ENCODE measurements around the gene ATF4. TPM values are rescaled to one million over a fixed set of nuclear protein-coding genes. Genes with fewer than 3 reads are reported as not detected.

ATF4 gene
- total and polyA plus RNA-seq, 9 donors: 212 to 611 (median 252) TPM

DNA sequence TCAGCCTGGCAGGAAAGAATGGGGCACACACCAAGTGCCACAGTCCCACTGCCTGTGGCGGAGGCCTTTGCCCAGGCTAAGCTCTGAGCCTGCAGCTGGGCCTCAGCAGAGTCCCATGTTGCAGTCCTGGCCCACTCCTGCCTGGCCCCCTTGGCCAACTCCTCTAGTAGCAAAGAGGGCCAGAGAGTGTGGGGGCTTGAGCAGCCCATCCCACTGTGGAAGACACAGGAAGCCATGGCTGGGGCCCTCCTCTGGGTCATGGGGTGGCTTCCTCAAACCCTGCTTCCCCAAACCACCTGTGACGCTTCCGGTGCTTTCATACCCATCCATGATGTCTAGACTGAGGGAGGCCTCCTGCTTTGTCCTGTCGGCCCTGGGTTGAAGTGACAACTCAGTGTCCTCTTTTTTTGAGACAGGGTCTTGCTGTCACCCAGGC, 6.4 kb downstream of the ATF4 start:
- Histone ChIP-seq H3K36me3 (no peaks in the 10 kb centered on the region), H3K4me1 (ENCODE audit: insufficient read depth) (peaks cover 24% of the 10 kb centered on the region), H3K4me3 (no peak overlapping the region), H3K27me3 (no peaks in the 10 kb centered on the region), H3K27ac (no peak overlapping the region), H3K9me3 (no peaks in the 10 kb centered on the region)
- no peak for DNase-seq
- WGBS, 3 donors: 73 to 78% (median 76%) methylated on average over 4 of the region's 4 CpGs
- intact Hi-C loops (cut with DNase I): loop anchor here (5.0 to 10.0 kb wide), 7 partner anchors 122 to 662 kb away; partner anchors contain the start of genes RPL3 (in 2 of the 4), CBX7 (in 1 of the 4) and SYNGR1 (in 1 of the 4)
- TF ChIP-seq CTCF (IDR thresholded peaks at IDR 0.05): no peak

DNA sequence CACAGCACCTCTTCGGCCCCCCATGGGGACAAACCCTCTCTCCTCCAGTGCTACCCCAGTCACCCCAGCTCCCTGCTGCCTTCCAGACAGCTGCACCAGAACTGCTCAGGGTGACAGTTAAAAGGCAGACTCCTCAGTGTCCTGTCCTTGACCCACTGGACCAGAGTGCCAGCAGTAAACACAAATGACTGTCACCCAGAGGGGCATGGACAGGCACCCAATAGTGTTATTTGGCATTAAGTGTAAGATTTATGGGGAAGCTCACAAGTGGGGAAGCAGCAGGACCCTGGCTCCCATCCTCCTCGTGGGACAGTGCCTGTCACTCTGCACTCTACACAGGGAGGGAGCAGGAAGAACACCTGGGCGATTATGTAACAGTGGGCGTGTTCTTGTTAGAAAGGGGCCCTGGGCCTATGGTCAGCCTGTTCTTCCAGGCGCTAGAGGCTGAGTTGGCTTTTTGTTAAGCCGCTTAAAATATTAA, 7.2 kb downstream of the ATF4 start:
- TF ChIP-seq CTCF (IDR thresholded peaks at IDR 0.05): no peak
- TF ChIP-seq POLR2A (IDR thresholded peaks at IDR 0.05): no peak
- TF ChIP-seq EP300 (IDR thresholded peaks at IDR 0.05): no peak
- 40 to 58% (median 47%) methylated on average over 6 of the region's 6 CpGs for WGBS, 3 donors
- Histone ChIP-seq H3K4me1 (ENCODE audit: insufficient read depth) (peaks cover 23% of the 10 kb centered on the region), H3K4me3 (no peak overlapping the region), H3K27me3 (no peaks in the 10 kb centered on the region), H3K36me3 (no peaks in the 10 kb centered on the region), H3K9me3 (no peaks in the 10 kb centered on the region), H3K27ac (no peak overlapping the region)
- intact Hi-C loops (cut with DNase I): loop anchor here (5.0 to 10.0 kb wide), 7 partner anchors 123 to 663 kb away; partner anchors contain the start of genes RPL3 (in 2 of the 4), CBX7 (in 1 of the 4) and SYNGR1 (in 1 of the 4)
- peak in 1 of 5 donors; percentile 25 for DNase-seq

GRCh38 chr22:39528080-39528661, 7.8 kb downstream of the ATF4 start:
- H3K36me3 ChIP-seq: no peaks in the 10 kb centered on the region
- no peak overlapping the region for H3K27ac ChIP-seq
- TF ChIP-seq CTCF (IDR thresholded peaks at IDR 0.05): no peak
- TF ChIP-seq EP300 (IDR thresholded peaks at IDR 0.05): no peak
- no peak for TF ChIP-seq POLR2A (IDR thresholded peaks at IDR 0.05)
- no peak overlapping the region for H3K4me3 ChIP-seq
- intact Hi-C loops (cut with DNase I): loop anchor here (5.0 to 10.0 kb wide), 7 partner anchors 123 to 663 kb away; partner anchors contain the start of genes RPL3 (in 2 of the 4), CBX7 (in 1 of the 4) and SYNGR1 (in 1 of the 4)
- peaks cover 19% of the 10 kb centered on the region for H3K4me1 ChIP-seq (ENCODE audit: insufficient read depth)
- H3K9me3 ChIP-seq: no peaks in the 10 kb centered on the region
- 54 to 70% (median 59%) methylated on average over 11 to 12 of the region's 12 CpGs for WGBS, 3 donors
- H3K27me3 ChIP-seq: no peaks in the 10 kb centered on the region
- DNase-seq: peak in 2 of 5 donors; percentile 25 to 44

DNA sequence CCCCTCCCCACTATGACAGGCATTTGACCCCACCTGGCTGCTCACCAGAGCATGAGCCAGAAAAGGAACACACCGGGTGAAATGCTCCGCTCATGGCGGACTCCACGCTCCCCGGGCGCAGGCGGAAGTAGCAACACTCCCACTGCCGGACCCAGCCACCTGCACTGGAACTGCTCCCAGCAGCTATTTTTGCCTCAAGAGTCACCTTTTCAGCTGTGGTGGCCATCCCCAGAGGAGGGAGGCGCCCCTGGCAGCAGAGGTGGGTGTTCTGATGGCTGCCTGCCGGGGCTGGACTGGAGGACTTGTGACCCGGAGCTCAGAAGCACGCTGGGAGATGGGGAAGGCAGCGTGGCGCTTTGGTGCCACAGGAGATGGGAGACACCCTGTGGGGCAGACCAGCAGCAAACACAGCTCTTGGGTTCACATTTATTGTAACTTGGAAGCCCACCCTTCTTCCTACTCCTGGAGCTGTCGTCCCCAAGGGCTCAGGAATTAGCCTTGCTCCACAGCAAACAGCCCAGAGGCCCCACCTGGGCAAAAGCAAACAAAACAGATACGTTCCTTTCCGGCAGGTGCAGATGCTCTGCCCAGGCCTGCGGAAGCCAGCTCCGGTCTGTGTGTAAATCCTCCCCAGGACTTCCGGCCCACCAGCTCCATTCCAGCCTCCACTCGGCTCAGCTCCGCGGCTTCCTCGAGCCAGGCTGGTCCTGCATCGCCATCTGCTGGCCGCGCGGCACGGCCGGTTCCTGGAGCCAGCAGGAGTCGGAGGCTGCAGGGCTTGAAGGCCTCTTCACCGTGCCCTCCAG, 8.5 kb downstream of the ATF4 start:
- DNase-seq: peak; percentile 84 to 92 (median 91)
- no peaks in the 10 kb centered on the region for H3K27me3 ChIP-seq
- H3K36me3 ChIP-seq: no peaks in the 10 kb centered on the region
- no peak overlapping the region for H3K4me3 ChIP-seq
- H3K4me1 ChIP-seq (ENCODE audit: insufficient read depth): peaks cover 19% of the 10 kb centered on the region
- intact Hi-C loops (cut with DNase I): loop anchor here (5.0 to 10.0 kb wide), 7 partner anchors 124 to 664 kb away; partner anchors contain the start of genes RPL3 (in 2 of the 4), CBX7 (in 1 of the 4) and SYNGR1 (in 1 of the 4)
- H3K9me3 ChIP-seq: no peaks in the 10 kb centered on the region
- no peak overlapping the region for H3K27ac ChIP-seq
- TF ChIP-seq EP300 (IDR thresholded peaks at IDR 0.05) (no peak), POLR2A (IDR thresholded peaks at IDR 0.05) (peak; percentile 67), CTCF (IDR thresholded peaks at IDR 0.05) (peak; percentile 86 to 99 (median 95))
- 24 to 34% (median 31%) methylated on average over 31 to 32 of the region's 32 CpGs for WGBS, 3 donors

Data from ovary (tissue), 9 donors.